ENCODE data around the gene TNFRSF4. TPM values are rescaled to one million over a fixed set of nuclear protein-coding genes. Genes with fewer than 3 reads are reported as not detected.

Gene TNFRSF4
- total and polyA plus RNA-seq, 2 of the 8 experiments (the other 6 are each of a cell fraction or from before 2014, with no cell fraction given), result 0.06 TPM; not detected in 1

DNA sequence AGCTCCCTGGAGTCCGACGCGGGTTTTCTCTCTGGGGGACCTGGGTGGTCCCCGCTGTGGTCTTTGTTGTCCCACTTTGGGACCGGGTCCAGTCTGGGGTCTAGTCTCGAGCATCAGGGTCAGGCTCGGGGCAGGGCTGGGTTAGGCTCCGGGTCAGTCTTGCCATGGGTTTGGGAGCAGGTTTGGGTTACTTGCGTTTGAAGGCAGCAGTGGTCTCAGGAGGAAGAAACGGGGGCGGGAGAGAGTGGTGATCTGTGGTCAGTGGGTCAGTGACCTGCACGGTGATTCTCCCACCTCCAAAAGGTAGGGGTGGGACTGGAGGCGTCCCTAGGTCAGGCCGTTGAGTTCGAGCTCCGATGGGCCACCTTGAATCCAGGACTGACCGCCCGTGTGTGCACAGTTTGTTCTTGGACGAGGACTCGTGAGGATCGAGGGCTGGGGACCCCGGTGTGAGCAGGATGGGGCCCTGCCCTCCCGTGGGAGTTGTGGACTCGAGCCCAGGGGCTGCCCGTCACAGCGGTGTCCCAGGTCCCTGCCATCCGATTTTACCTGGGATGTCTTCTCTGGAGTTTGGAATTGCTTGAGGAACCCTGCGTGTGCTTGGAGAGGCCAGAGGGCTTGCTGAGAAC is 20.3 kb upstream of the TNFRSF4 start (continued):
- TF ChIP-seq, protein P1, sequence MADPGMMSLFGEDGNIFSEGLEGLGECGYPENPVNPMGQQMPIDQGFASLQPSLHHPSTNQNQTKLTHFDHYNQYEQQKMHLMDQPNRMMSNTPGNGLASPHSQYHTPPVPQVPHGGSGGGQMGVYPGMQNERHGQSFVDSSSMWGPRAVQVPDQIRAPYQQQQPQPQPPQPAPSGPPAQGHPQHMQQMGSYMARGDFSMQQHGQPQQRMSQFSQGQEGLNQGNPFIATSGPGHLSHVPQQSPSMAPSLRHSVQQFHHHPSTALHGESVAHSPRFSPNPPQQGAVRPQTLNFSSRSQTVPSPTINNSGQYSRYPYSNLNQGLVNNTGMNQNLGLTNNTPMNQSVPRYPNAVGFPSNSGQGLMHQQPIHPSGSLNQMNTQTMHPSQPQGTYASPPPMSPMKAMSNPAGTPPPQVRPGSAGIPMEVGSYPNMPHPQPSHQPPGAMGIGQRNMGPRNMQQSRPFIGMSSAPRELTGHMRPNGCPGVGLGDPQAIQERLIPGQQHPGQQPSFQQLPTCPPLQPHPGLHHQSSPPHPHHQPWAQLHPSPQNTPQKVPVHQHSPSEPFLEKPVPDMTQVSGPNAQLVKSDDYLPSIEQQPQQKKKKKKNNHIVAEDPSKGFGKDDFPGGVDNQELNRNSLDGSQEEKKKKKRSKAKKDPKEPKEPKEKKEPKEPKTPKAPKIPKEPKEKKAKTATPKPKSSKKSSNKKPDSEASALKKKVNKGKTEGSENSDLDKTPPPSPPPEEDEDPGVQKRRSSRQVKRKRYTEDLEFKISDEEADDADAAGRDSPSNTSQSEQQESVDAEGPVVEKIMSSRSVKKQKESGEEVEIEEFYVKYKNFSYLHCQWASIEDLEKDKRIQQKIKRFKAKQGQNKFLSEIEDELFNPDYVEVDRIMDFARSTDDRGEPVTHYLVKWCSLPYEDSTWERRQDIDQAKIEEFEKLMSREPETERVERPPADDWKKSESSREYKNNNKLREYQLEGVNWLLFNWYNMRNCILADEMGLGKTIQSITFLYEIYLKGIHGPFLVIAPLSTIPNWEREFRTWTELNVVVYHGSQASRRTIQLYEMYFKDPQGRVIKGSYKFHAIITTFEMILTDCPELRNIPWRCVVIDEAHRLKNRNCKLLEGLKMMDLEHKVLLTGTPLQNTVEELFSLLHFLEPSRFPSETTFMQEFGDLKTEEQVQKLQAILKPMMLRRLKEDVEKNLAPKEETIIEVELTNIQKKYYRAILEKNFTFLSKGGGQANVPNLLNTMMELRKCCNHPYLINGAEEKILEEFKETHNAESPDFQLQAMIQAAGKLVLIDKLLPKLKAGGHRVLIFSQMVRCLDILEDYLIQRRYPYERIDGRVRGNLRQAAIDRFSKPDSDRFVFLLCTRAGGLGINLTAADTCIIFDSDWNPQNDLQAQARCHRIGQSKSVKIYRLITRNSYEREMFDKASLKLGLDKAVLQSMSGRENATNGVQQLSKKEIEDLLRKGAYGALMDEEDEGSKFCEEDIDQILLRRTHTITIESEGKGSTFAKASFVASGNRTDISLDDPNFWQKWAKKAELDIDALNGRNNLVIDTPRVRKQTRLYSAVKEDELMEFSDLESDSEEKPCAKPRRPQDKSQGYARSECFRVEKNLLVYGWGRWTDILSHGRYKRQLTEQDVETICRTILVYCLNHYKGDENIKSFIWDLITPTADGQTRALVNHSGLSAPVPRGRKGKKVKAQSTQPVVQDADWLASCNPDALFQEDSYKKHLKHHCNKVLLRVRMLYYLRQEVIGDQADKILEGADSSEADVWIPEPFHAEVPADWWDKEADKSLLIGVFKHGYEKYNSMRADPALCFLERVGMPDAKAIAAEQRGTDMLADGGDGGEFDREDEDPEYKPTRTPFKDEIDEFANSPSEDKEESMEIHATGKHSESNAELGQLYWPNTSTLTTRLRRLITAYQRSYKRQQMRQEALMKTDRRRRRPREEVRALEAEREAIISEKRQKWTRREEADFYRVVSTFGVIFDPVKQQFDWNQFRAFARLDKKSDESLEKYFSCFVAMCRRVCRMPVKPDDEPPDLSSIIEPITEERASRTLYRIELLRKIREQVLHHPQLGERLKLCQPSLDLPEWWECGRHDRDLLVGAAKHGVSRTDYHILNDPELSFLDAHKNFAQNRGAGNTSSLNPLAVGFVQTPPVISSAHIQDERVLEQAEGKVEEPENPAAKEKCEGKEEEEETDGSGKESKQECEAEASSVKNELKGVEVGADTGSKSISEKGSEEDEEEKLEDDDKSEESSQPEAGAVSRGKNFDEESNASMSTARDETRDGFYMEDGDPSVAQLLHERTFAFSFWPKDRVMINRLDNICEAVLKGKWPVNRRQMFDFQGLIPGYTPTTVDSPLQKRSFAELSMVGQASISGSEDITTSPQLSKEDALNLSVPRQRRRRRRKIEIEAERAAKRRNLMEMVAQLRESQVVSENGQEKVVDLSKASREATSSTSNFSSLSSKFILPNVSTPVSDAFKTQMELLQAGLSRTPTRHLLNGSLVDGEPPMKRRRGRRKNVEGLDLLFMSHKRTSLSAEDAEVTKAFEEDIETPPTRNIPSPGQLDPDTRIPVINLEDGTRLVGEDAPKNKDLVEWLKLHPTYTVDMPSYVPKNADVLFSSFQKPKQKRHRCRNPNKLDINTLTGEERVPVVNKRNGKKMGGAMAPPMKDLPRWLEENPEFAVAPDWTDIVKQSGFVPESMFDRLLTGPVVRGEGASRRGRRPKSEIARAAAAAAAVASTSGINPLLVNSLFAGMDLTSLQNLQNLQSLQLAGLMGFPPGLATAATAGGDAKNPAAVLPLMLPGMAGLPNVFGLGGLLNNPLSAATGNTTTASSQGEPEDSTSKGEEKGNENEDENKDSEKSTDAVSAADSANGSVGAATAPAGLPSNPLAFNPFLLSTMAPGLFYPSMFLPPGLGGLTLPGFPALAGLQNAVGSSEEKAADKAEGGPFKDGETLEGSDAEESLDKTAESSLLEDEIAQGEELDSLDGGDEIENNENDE (IDR thresholded peaks at IDR 0.05; ENCODE audit: insufficient replicate concordance, low read length), result no peak
- no peak for TF ChIP-seq NRF1 (IDR thresholded peaks at IDR 0.05; ENCODE audit: low read depth, low read length)
- TF ChIP-seq SP4 (IDR thresholded peaks at IDR 0.05; ENCODE audit: low read length), result no peak
- TF ChIP-seq, protein P2, sequence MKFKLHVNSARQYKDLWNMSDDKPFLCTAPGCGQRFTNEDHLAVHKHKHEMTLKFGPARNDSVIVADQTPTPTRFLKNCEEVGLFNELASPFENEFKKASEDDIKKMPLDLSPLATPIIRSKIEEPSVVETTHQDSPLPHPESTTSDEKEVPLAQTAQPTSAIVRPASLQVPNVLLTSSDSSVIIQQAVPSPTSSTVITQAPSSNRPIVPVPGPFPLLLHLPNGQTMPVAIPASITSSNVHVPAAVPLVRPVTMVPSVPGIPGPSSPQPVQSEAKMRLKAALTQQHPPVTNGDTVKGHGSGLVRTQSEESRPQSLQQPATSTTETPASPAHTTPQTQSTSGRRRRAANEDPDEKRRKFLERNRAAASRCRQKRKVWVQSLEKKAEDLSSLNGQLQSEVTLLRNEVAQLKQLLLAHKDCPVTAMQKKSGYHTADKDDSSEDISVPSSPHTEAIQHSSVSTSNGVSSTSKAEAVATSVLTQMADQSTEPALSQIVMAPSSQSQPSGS (IDR thresholded peaks at IDR 0.05; ENCODE audit: low read length), result no peak
- TF ChIP-seq SIX5 (IDR thresholded peaks at IDR 0.05; ENCODE audit: low read depth, low read length), result no peak
- TF ChIP-seq, protein P3, sequence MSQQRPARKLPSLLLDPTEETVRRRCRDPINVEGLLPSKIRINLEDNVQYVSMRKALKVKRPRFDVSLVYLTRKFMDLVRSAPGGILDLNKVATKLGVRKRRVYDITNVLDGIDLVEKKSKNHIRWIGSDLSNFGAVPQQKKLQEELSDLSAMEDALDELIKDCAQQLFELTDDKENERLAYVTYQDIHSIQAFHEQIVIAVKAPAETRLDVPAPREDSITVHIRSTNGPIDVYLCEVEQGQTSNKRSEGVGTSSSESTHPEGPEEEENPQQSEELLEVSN (IDR thresholded peaks at IDR 0.05), result no peak
- no peak for TF ChIP-seq RNF2 (IDR thresholded peaks at IDR 0.05; ENCODE audit: borderline replicate concordance, low read depth, low read length, missing control alignments, poor library complexity, severe bottlenecking)
